Activated T-helper 1 cell treated with anti-CD3 and anti-CD28 coated beads, Interleukin-12 subunit alpha, Interleukin-12 subunit beta, Interleukin-2, Interleukin-4 antibody, amounts not matched to agents 30 ng/mL and 10 ng/mL and 1 ng/mL, durations not matched to agents 14 hours and 24 hours and 36 hours (primary cell): ENCODE data around the gene PPP6R1. TPM values are rescaled to one million over a fixed set of nuclear protein-coding genes. Genes with fewer than 3 reads are reported as not detected.
A peak's percentile ranks its signal among the peaks of the same experiment; 100 is the strongest.

Source experiments
- DNase-seq: peaks from one replicate; pipeline ENCODE4 v3.0.0; 2021; ENCODE audit warnings: low spot score
- H3K27ac Mint-ChIP-seq: one replicate; pipeline ENCODE4 v1.8.0; 2021; ENCODE audit warnings: mild to moderate bottlenecking, mixed read lengths
- H3K27me3 Mint-ChIP-seq: one replicate; pipeline ENCODE4 v1.8.0; 2022; ENCODE audit warnings: mild to moderate bottlenecking, moderate library complexity, mixed read lengths; ENCODE audit not compliant: insufficient read depth
- H3K36me3 Mint-ChIP-seq: one replicate; pipeline ENCODE4 v1.8.0; 2021; ENCODE audit warnings: low read depth, mixed read lengths
- H3K4me1 Mint-ChIP-seq: one replicate; pipeline ENCODE4 v1.8.0; 2021; ENCODE audit warnings: low read depth, mixed read lengths
- H3K4me3 Mint-ChIP-seq: one replicate; pipeline ENCODE4 v1.8.0; 2021; ENCODE audit warnings: mild to moderate bottlenecking, moderate library complexity, mixed read lengths
- H3K9me3 Mint-ChIP-seq: one replicate; pipeline ENCODE4 v1.8.0; 2021; ENCODE audit warnings: mixed read lengths
- intact Hi-C: fragments of 100-400 bp; cut with micrococcal nuclease; formaldehyde crosslinking; loops from one replicate; pipeline ENCODE4 v1.15.1; 2024
- total RNA-seq: library from RNA; stranded (reverse); gene quantifications from 2 replicates; pipeline ENCODE4 v1.2.3, GENCODE V29; 2022

PPP6R1 gene
- total RNA-seq, 1 donor from 2014 or later, result 202 TPM

- no peak overlapping the region for H3K27ac Mint-ChIP-seq
- intact Hi-C loops, result no loop called here
- DNase-seq, result no peak
Observed at GRCh38 chr19:55278391-55279135, 19.7 kb upstream of the PPP6R1 start.

DNA sequence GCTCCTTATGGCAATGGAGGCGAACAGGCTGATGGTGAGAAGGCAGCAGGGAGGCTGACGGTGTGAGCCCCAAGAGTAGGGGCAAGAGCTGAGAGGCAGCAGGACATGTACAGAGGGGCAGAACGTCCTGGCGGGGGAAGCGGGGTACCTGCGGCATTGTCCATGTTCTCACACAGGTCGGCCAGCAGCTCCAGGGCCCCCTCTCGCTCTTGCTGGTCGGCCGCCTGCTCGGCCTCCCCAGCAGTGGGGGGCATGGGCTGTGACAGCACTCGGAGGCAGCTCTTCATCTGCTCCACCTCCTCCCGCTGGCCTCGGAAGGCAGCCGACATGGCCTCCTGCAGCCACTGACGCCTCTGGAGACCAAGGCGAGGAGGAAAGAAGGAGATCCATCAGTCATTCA is 18.7 kb upstream of the PPP6R1 start:
- Mint-ChIP-seq H3K4me1 (peaks cover 41% of the 10 kb centered on the region), H3K27ac (no peak overlapping the region), H3K36me3 (peaks cover 16% of the 10 kb centered on the region), H3K27me3 (no peaks in the 10 kb centered on the region), H3K4me3 (peak overlapping the region; percentile 65), H3K9me3 (no peaks in the 10 kb centered on the region)
- intact Hi-C loops, result no loop called here
- no peak for DNase-seq

More at GRCh38 chr19:55278391-55279135, 19.7 kb upstream of the PPP6R1 start:
- Mint-ChIP-seq H3K27me3 (peaks cover 3% of the 10 kb centered on the region), H3K9me3 (no peaks in the 10 kb centered on the region), H3K4me3 (peak overlapping the region; percentile 99), H3K36me3 (peaks cover 12% of the 10 kb centered on the region), H3K4me1 (peaks cover 49% of the 10 kb centered on the region)

- Mint-ChIP-seq H3K36me3 (peaks cover 21% of the 10 kb centered on the region), H3K27ac (no peak overlapping the region), H3K4me1 (peaks cover 41% of the 10 kb centered on the region), H3K4me3 (peak overlapping the region; percentile 65), H3K9me3 (no peaks in the 10 kb centered on the region), H3K27me3 (no peaks in the 10 kb centered on the region)
- intact Hi-C loops, result no loop called here
- no peak for DNase-seq
Observed at GRCh38 chr19:55276720-55277430, 18.1 kb upstream of the PPP6R1 start.

DNA sequence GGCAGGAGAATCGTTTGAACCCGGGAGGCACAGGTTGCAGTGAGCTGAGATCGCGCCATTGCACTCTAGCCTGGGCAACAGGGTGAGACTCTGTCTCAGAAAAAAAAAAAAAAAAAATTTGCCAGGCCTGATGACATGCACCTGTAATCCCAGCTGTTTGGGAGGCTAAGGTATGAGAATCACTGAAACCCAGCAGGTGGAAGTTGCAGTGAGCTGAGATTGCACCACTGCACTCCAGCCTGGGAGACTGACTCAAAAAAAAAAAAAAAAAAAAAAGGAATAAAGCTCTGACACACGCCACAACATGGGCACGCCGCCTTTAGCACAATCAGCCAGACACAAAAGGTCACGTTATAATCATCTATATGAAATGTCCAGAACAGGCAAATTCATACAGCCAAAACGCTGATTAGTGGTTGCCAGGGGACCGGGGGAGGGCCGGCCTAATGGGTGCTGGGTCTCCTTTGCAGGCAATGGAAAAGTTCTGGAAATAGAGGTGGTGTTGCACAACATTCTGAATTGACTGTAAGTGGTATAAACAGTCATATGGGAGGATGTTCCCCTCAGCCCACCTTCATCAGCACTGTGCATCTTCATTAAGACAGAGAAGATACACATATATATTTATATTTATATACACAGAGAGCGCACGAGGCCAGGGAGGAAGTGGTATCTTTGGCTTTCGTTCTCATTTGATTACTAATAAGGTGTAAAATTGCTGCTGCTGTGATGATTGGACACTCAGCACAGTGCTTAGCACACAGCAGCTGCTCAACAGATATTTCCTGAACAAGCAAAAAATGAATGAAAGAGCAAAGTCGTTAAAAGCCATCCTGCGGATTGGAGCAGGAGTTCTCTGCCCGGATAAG is 17.3 kb upstream of the PPP6R1 start:
- no peaks in the 10 kb centered on the region for H3K27me3 Mint-ChIP-seq
- H3K36me3 Mint-ChIP-seq, result peaks cover 21% of the 10 kb centered on the region
- no peak overlapping the region for H3K27ac Mint-ChIP-seq

DNA sequence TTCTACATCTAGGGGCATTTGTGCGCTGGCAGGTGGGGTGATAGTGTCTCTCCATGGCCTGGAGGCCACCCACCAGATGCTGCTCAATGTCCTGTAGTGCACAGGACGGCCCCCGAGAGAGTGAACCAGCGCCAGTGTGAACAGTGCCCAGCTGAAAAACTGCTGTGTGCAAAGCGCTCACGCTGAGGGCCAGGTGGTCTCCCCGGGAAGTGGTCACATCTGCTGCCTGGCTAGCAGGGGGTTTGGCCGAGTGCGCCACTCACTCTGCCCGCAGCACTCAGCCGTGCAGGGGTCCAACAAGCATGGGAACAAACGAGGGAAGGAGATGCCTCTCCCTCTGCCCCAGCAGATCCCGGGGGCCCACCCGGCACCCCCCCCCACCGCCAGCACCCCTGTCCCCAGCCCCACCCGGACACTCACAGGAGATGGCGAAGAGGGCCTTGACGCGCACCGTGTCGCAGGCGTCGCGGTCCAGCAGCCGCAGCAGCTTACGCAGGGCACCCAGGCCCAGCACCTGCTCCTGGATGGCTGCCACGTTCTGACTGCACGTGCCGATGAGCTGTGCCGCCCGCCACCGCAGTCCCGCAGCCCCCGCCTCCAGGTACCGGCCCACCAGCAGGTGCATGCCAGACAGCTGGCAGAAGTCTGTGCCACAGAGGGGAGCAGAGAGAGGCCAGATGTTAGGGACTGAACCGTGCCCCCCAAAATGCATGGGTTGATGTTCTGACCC is 15.3 kb upstream of the PPP6R1 start:
- Mint-ChIP-seq H3K27ac (no peak overlapping the region), H3K27me3 (no peaks in the 10 kb centered on the region), H3K36me3 (peaks cover 20% of the 10 kb centered on the region), H3K4me1 (peaks cover 19% of the 10 kb centered on the region), H3K4me3 (no peak overlapping the region), H3K9me3 (no peaks in the 10 kb centered on the region)
- DNase-seq, result no peak
- intact Hi-C loops, result no loop called here

More for the DNA sequence above, 17.3 kb upstream of the PPP6R1 start:
- Mint-ChIP-seq H3K9me3 (no peaks in the 10 kb centered on the region), H3K4me1 (peaks cover 35% of the 10 kb centered on the region), H3K4me3 (no peak overlapping the region)
- DNase-seq, result no peak
- intact Hi-C loops, result no loop called here

- peaks cover 21% of the 10 kb centered on the region for H3K36me3 Mint-ChIP-seq
- H3K27ac Mint-ChIP-seq, result no peak overlapping the region
Observed at GRCh38 chr19:55272142-55272541, 13.3 kb upstream of the PPP6R1 start.

GRCh38 chr19:55270172-55270942 is 11.5 kb upstream of the PPP6R1 start:
- H3K9me3 Mint-ChIP-seq, result peaks cover 9% of the 10 kb centered on the region
- H3K27ac Mint-ChIP-seq, result no peak overlapping the region
- intact Hi-C loops, result no loop called here
- no peak overlapping the region for H3K4me3 Mint-ChIP-seq
- H3K27me3 Mint-ChIP-seq, result no peaks in the 10 kb centered on the region
- DNase-seq, result no peak
- H3K4me1 Mint-ChIP-seq, result no peaks in the 10 kb centered on the region
- peaks cover 25% of the 10 kb centered on the region for H3K36me3 Mint-ChIP-seq

More at GRCh38 chr19:55272142-55272541, 13.3 kb upstream of the PPP6R1 start:
- intact Hi-C loops, result no loop called here
- no peaks in the 10 kb centered on the region for H3K27me3 Mint-ChIP-seq
- peaks cover 7% of the 10 kb centered on the region for H3K4me1 Mint-ChIP-seq
- no peaks in the 10 kb centered on the region for H3K9me3 Mint-ChIP-seq
- no peak for DNase-seq
- no peak overlapping the region for H3K4me3 Mint-ChIP-seq

DNA sequence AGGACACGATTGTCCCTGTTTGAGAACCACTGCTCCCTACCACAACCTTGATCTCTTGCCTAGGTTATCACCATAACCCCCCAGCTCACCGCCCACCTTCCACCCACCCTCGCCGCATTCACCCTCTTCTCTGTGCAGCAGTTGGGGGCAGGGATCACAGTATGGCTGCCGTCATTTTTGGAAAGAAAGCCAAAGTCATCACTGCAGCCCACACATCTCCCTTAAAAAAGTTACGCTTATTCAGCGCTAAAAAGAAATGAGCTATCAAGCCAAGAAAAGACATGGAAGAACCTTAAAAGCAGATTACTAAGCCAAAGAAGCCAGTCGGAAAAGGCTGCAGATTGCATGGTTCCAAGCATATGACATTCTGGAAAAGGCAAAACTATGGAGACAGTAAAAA is 10.5 kb upstream of the PPP6R1 start:
- H3K27ac Mint-ChIP-seq, result no peak overlapping the region
- peaks cover 9% of the 10 kb centered on the region for H3K9me3 Mint-ChIP-seq
- H3K27me3 Mint-ChIP-seq, result no peaks in the 10 kb centered on the region
- no peak for DNase-seq
- no peak overlapping the region for H3K4me3 Mint-ChIP-seq
- no peaks in the 10 kb centered on the region for H3K4me1 Mint-ChIP-seq
- intact Hi-C loops, result no loop called here
- H3K36me3 Mint-ChIP-seq, result peaks cover 23% of the 10 kb centered on the region

- H3K4me3 Mint-ChIP-seq, result no peak overlapping the region
- H3K36me3 Mint-ChIP-seq, result peaks cover 15% of the 10 kb centered on the region
- no peak for DNase-seq
- peaks cover 9% of the 10 kb centered on the region for H3K9me3 Mint-ChIP-seq
- no peak overlapping the region for H3K27ac Mint-ChIP-seq
- intact Hi-C loops, result no loop called here
- H3K4me1 Mint-ChIP-seq, result no peaks in the 10 kb centered on the region
- no peaks in the 10 kb centered on the region for H3K27me3 Mint-ChIP-seq
Observed at GRCh38 chr19:55266840-55267239, 8.0 kb upstream of the PPP6R1 start.

- Mint-ChIP-seq H3K4me1 (no peaks in the 10 kb centered on the region), H3K27ac (peak overlapping the region; percentile 0), H3K9me3 (peaks cover 9% of the 10 kb centered on the region), H3K27me3 (no peaks in the 10 kb centered on the region), H3K4me3 (no peak overlapping the region), H3K36me3 (peaks cover 15% of the 10 kb centered on the region)
- no peak for DNase-seq
- intact Hi-C loops, result no loop called here
Observed at GRCh38 chr19:55266404-55266803, 7.6 kb upstream of the PPP6R1 start.

GRCh38 chr19:55265723-55266386 is 7.0 kb upstream of the PPP6R1 start:
- intact Hi-C loops, result no loop called here
- no peaks in the 10 kb centered on the region for H3K27me3 Mint-ChIP-seq
- no peak overlapping the region for H3K4me3 Mint-ChIP-seq
- no peak for DNase-seq
- no peaks in the 10 kb centered on the region for H3K4me1 Mint-ChIP-seq
- H3K27ac Mint-ChIP-seq, result no peak overlapping the region
- H3K9me3 Mint-ChIP-seq, result peaks cover 9% of the 10 kb centered on the region
- H3K36me3 Mint-ChIP-seq, result peaks cover 15% of the 10 kb centered on the region
